Cardiac fibroblast (primary cell): Measurements from ENCODE around the gene DDO.

Source experiments
- DNase-seq, 2 donors: peaks; one replicate each; pipeline versions ENCODE4 v3.0.0 to v3.0.0-alpha.2; 2010; ENCODE audit warnings: low read depth in 2 of 2
- H3K4me3 ChIP-seq, 2 donors: replicated peaks in 1 of 2; 1 replicate in 1 of 2; 2 replicates in 1 of 2; pipeline ENCODE4 v1.5.1; 2011; ENCODE audit warnings: low read depth in 2 of 2, low read length in 2 of 2, mild to moderate bottlenecking in 2 of 2, moderate library complexity in 1 of 2
- CTCF ChIP-seq: IDR thresholded peaks from one replicate; pipeline ENCODE4 v1.5.1; 2011; ENCODE audit warnings: low read depth, mild to moderate bottlenecking, low read length, inconsistent platforms

The DDO gene

GRCh38 chr6:110395221-110395620 is 20.2 kb downstream of the DDO start:
- H3K4me3 ChIP-seq, result no peak overlapping the region
- no peak for TF ChIP-seq CTCF
- peak in 1 of 2 donors; percentile 53 for DNase-seq

GRCh38 chr6:110394409-110394808 is 21.0 kb downstream of the DDO start:
- DNase-seq, result no peak
- no peak overlapping the region for H3K4me3 ChIP-seq
- TF ChIP-seq CTCF, result no peak

- DNase-seq, result no peak
- no peak for TF ChIP-seq CTCF
- no peak overlapping the region for H3K4me3 ChIP-seq
Measured at GRCh38 chr6:110392727-110393126, 22.6 kb downstream of the DDO start.

GRCh38 chr6:110390404-110390803 is 25.0 kb downstream of the DDO start:
- DNase-seq, result no peak
- no peak for TF ChIP-seq CTCF
- H3K4me3 ChIP-seq, result no peak overlapping the region

GRCh38 chr6:110389689-110390382 is 25.5 kb downstream of the DDO start:
- no peak overlapping the region for H3K4me3 ChIP-seq
- no peak for TF ChIP-seq CTCF
- DNase-seq, result no peak

GRCh38 chr6:110387986-110388385 is 27.4 kb downstream of the DDO start:
- TF ChIP-seq CTCF, result no peak
- H3K4me3 ChIP-seq, result no peak overlapping the region
- no peak for DNase-seq

GRCh38 chr6:110385458-110385863 is 29.9 kb downstream of the DDO start:
- TF ChIP-seq CTCF, result no peak
- DNase-seq, result no peak
- no peak overlapping the region for H3K4me3 ChIP-seq
